HepG2 (cell line): ENCODE results near the gene KRTCAP3. TPM values are rescaled to one million over a fixed set of nuclear protein-coding genes. Genes with fewer than 3 reads are reported as not detected.

Experiments used
- ARID3A ChIP-seq: IDR thresholded peaks from 2 replicates; pipeline ENCODE4 v1.6.1; 2012; ENCODE audit warnings: low read depth, low read length, improper control_type of control experiment
- ATF2 ChIP-seq: sonication (generic); formaldehyde crosslinking; IDR thresholded peaks from 2 replicates; pipeline ENCODE4 v1.4.0; 2020; ENCODE audit warnings: missing genetic modification reagents
- BRD4 ChIP-seq: sonication (generic); formaldehyde crosslinking; IDR thresholded peaks from 2 replicates; pipeline ENCODE4 v1.4.0; 2020; ENCODE audit warnings: missing genetic modification reagents
- CBX2 ChIP-seq, 2 experiments: fragments of 200-600 bp in 1 of 2; sonication (generic); formaldehyde crosslinking in 1 of 2; IDR thresholded peaks; 2 replicates each; pipeline versions ENCODE4 v1.7.0 to v1.8.1; 2018 to 2022; ENCODE audit warnings: low read depth in 2 of 2, low read length in 1 of 2, mild to moderate bottlenecking in 1 of 2, missing genetic modification reagents in 1 of 2
- CHCHD3 ChIP-seq: sonication (generic); formaldehyde crosslinking; IDR thresholded peaks from 2 replicates; pipeline ENCODE4 v1.8.0; 2022; ENCODE audit warnings: mild to moderate bottlenecking, missing genetic modification reagents, moderate library complexity
- EEA1 ChIP-seq: sonication (generic); formaldehyde crosslinking; IDR thresholded peaks from 2 replicates; pipeline ENCODE4 v1.5.1; 2020; ENCODE audit warnings: mild to moderate bottlenecking, missing genetic modification reagents, borderline replicate concordance
- ERF ChIP-seq: IDR thresholded peaks from 2 replicates; pipeline ENCODE4 v1.6.1; 2018; ENCODE audit warnings: missing biosample characterization, missing genetic modification reagents
- JDP2 ChIP-seq: sonication (generic); formaldehyde crosslinking; IDR thresholded peaks from 2 replicates; pipeline ENCODE4 v1.8.1; 2022; ENCODE audit warnings: missing genetic modification reagents, borderline replicate concordance
- MAFK ChIP-seq, 2 experiments: IDR thresholded peaks in 1 of 2; conservative IDR thresholded peaks in 1 of 2; 2 replicates each; pipeline ENCODE4 v1.6.1; 2011; ENCODE audit warnings: improper control_type of control experiment in 2 of 2, low read length in 2 of 2
- SAFB2 ChIP-seq: sonication (generic); formaldehyde crosslinking; IDR thresholded peaks from 2 replicates; pipeline ENCODE4 v1.5.1; 2020; ENCODE audit warnings: missing genetic modification reagents, low read depth, mild to moderate bottlenecking, borderline replicate concordance
- SSRP1 ChIP-seq: IDR thresholded peaks from 2 replicates; pipeline ENCODE4 v1.6.1; 2016; ENCODE audit warnings: control low read depth
- UBTF ChIP-seq: sonication (generic); formaldehyde crosslinking; IDR thresholded peaks from 2 replicates; pipeline ENCODE4 v1.4.0; 2020; ENCODE audit warnings: mild to moderate bottlenecking, missing genetic modification reagents
- ZFP90 ChIP-seq: sonication (generic); formaldehyde crosslinking; IDR thresholded peaks from 2 replicates; pipeline ENCODE4 v1.8.0; 2022; ENCODE audit warnings: missing genetic modification reagents, mild to moderate bottlenecking, inconsistent platforms, borderline replicate concordance
- ZIK1 ChIP-seq: sonication (generic); formaldehyde crosslinking; IDR thresholded peaks from 2 replicates; pipeline ENCODE4 v1.5.0; 2020; ENCODE audit warnings: mild to moderate bottlenecking, low read depth, missing genetic modification reagents, borderline replicate concordance
- ZNF225 ChIP-seq: sonication (generic); formaldehyde crosslinking; IDR thresholded peaks from 2 replicates; pipeline ENCODE4 v1.4.0; 2020; ENCODE audit warnings: mild to moderate bottlenecking, missing genetic modification reagents
- ZNF597 ChIP-seq: sonication (generic); formaldehyde crosslinking; IDR thresholded peaks from 2 replicates; pipeline ENCODE4 v1.5.0; 2020; ENCODE audit warnings: missing genetic modification reagents
- polyA plus RNA-seq, 8 experiments: library from polyadenylated mRNA; depleted of rRNA in 3 of 8; stranded (reverse) in 7 of 8; unstranded in 1 of 8; fragments of >200 nt; fragmentation: Illumina TruSeq in 4 of 8; extraction: Trizol in 4 of 8; gene quantifications; 2 replicates each; pipeline versions ENCODE4 v1.2.1 to v1.2.3, GENCODE V29; 2011 to 2016; ENCODE audit warnings: low read depth in 4 of 8, missing spikeins in 1 of 8, mixed read lengths in 1 of 8; ENCODE audit not compliant: insufficient read depth in 1 of 8
- total RNA-seq, 5 experiments: library from RNA; depleted of rRNA; stranded (reverse); fragments of >200 nt; fragmentation: Illumina TruSeq; extraction: Trizol; gene quantifications; 2 replicates each; pipeline ENCODE4 v1.2.3, GENCODE V29; 2016; ENCODE audit warnings: low read depth in 1 of 5

KRTCAP3 gene
- total and polyA plus RNA-seq, 2 of the 13 experiments (the other 11 are each of a cell fraction or from before 2014, with no cell fraction given): 2.1 to 4.5 TPM

GRCh38 chr2:27409321-27410073 is 32.7 kb upstream of the KRTCAP3 start, which contains the start of gene PPM1G (continued):
- TF ChIP-seq ARID3A: 0 out of 2 replicates have a peak, but pooled peaks have one; percentile 16
- peak; percentile 93 for TF ChIP-seq UBTF (CRISPR knock-in tag)
- TF ChIP-seq ZNF597 (CRISPR knock-in tag): no peak
- TF ChIP-seq ERF (CRISPR knock-in tag): peak; percentile 79; the same call in 1 of the 2 replicates
- TF ChIP-seq ZIK1: peak; percentile 97
- TF ChIP-seq EEA1: peak; percentile 93; the same call in 1 of the 2 replicates
- TF ChIP-seq ZNF225 (CRISPR knock-in tag): peak; percentile 88; the same call in 1 of the 2 replicates
- TF ChIP-seq SSRP1: no peak
- TF ChIP-seq ATF2 (CRISPR knock-in tag): no peak; the same call in 1 of the 2 replicates
- peak; percentile 80 for TF ChIP-seq ZFP90 (CRISPR knock-in tag)
- peak; percentile 96 for TF ChIP-seq CHCHD3 (CRISPR knock-in tag)
- no peak for TF ChIP-seq CBX2 (IDR thresholded peaks at IDR 0.05; ENCODE audit: low read depth, low read length)
- peak; percentile 85; the same call in 1 of the 2 replicates for TF ChIP-seq CBX2 (CRISPR knock-in tag; IDR thresholded peaks at IDR 0.05; ENCODE audit: low read depth)
- TF ChIP-seq BRD4 (CRISPR knock-in tag): peak; percentile 96
- TF ChIP-seq SAFB2 (CRISPR knock-in tag): peak; percentile 96; the same call in 1 of the 2 replicates
- no peak for TF ChIP-seq MAFK (conservative IDR thresholded peaks at IDR 0.05 in 1 of 2, IDR thresholded peaks at IDR 0.05 in 1 of 2; ENCODE audit: low read length in 2 of 2)
- peak; percentile 31; the same call in 1 of the 2 replicates for TF ChIP-seq JDP2 (CRISPR knock-in tag)
